Thyroid gland (tissue), 4 donors: ENCODE measurements around the gene TMEM98. TPM values are rescaled to one million over a fixed set of nuclear protein-coding genes. Genes with fewer than 3 reads are reported as not detected.

ENCODE experiments used
- DNase-seq, 2 donors: peaks; one replicate each; pipeline ENCODE4 v3.0.0-alpha.2; 2019
- H3K27ac ChIP-seq, 3 donors: fragments of 200-600 bp; sonication (generic); 1 replicate in 2 of 3; 2 replicates in 1 of 3; pipeline ENCODE4 v1.5.1; 2016 to 2019; ENCODE audit warnings: mild to moderate bottlenecking in 1 of 3, moderate library complexity in 1 of 3
- H3K27me3 ChIP-seq: fragments of 200-600 bp; sonication (generic); one replicate; pipeline ENCODE4 v1.5.1; 2019
- H3K36me3 ChIP-seq, 2 donors: fragments of 200-600 bp; sonication (generic); one replicate each; pipeline ENCODE4 v1.5.1; 2016 to 2019
- H3K4me1 ChIP-seq, 2 donors: fragments of 200-600 bp; sonication (generic); one replicate each; pipeline ENCODE4 v1.5.1; 2017 to 2019
- H3K4me3 ChIP-seq, 3 donors: fragments of 200-600 bp; sonication (generic); replicated peaks in 1 of 3; 1 replicate in 2 of 3; 2 replicates in 1 of 3; pipeline ENCODE4 v1.5.1; 2016; ENCODE audit warnings: mild to moderate bottlenecking in 1 of 3
- H3K9me3 ChIP-seq: fragments of 200-600 bp; sonication (generic); one replicate; pipeline ENCODE4 v1.5.1; 2017
- CTCF ChIP-seq, 6 experiments: fragments of 200-600 bp in 3 of 6; fragments of 450-650 bp in 3 of 6; sonication (generic) in 3 of 6; IDR thresholded peaks; one replicate each; pipeline ENCODE4 v1.5.1; 2016 to 2019; ENCODE audit warnings: antibody characterized with exemption in 6 of 6, mild to moderate bottlenecking in 2 of 6, inconsistent platforms in 1 of 6, moderate library complexity in 1 of 6
- POLR2A ChIP-seq, 2 donors: fragments of 450-650 bp; IDR thresholded peaks; one replicate each; pipeline ENCODE4 v1.6.1; 2017; ENCODE audit warnings: antibody characterized with exemption in 2 of 2, mild to moderate bottlenecking in 2 of 2, moderate library complexity in 1 of 2
- WGBS, 2 donors: methylation state at CpG; one replicate each; pipeline ENCODE4 v1.1.5; 2017; 5-methylcytosine and 5-hydroxymethylcytosine counted together
- intact Hi-C: fragments of 100-400 bp; cut with DNase I; formaldehyde crosslinking; loops from one replicate; pipeline ENCODE4 v1.15.1; 2023
- total RNA-seq, 4 donors: library from RNA; depleted of rRNA; stranded (reverse); fragments of >200 nt; gene quantifications; one replicate each; pipeline ENCODE4 v1.2.3, GENCODE V29; 2016

TMEM98 gene
- total RNA-seq, 4 donors from 2014 or later, result 57.0 to 121 (median 74.8) TPM

- 68 to 83% methylated on average over 3 of the region's 3 CpGs for WGBS, 2 donors
- H3K27ac ChIP-seq, result no peak overlapping the region
- intact Hi-C loops, result no loop called here
- H3K4me1 ChIP-seq, result no peaks in the 10 kb centered on the region
- H3K4me3 ChIP-seq, result no peak overlapping the region
- H3K36me3 ChIP-seq, result no peaks in the 10 kb centered on the region
- no peak for DNase-seq
- H3K27me3 ChIP-seq, result no peaks in the 10 kb centered on the region
- TF ChIP-seq CTCF (IDR thresholded peaks at IDR 0.05) (no peak), POLR2A (IDR thresholded peaks at IDR 0.05) (no peak)
- no peaks in the 10 kb centered on the region for H3K9me3 ChIP-seq
These were observed 60.6 kb downstream of the TMEM98 start for GRCh38 chr17:32988481-32989101.

- TF ChIP-seq POLR2A (IDR thresholded peaks at IDR 0.05) (no peak), CTCF (IDR thresholded peaks at IDR 0.05) (no peak)
- no peaks in the 10 kb centered on the region for H3K27me3 ChIP-seq
- no peaks in the 10 kb centered on the region for H3K9me3 ChIP-seq
- H3K27ac ChIP-seq, result no peak overlapping the region
- intact Hi-C loops, result no loop called here
- no peaks in the 10 kb centered on the region for H3K4me1 ChIP-seq
- no peaks in the 10 kb centered on the region for H3K36me3 ChIP-seq
- peak in 1 of 2 donors; percentile 5 for DNase-seq
- H3K4me3 ChIP-seq, result no peak overlapping the region
- WGBS, 2 donors, result 64 to 69% methylated on average over 13 of the region's 13 CpGs
These were observed 64.5 kb downstream of the TMEM98 start for GRCh38 chr17:32992321-32993033.

- Histone ChIP-seq H3K36me3 (no peaks in the 10 kb centered on the region), H3K27me3 (no peaks in the 10 kb centered on the region), H3K4me3 (no peak overlapping the region), H3K27ac (no peak overlapping the region), H3K4me1 (peaks cover 0 to 7% of the 10 kb centered on the region in 2 donors), H3K9me3 (no peaks in the 10 kb centered on the region)
- WGBS, 2 donors, result 73 to 79% methylated on average over 9 of the region's 9 CpGs
- DNase-seq, result no peak
- intact Hi-C loops, result no loop called here
- TF ChIP-seq POLR2A (IDR thresholded peaks at IDR 0.05), result no peak
- TF ChIP-seq CTCF (IDR thresholded peaks at IDR 0.05), result no peak
These were observed 66.0 kb downstream of the TMEM98 start for GRCh38 chr17:32993977-32994376.

Other genes with a start within 250 kb of the TMEM98 start
- 100 to 1,000 TPM in 2 of 4 donors, 10 to 100 TPM in 2; 91.9 to 143 (median 97.8) TPM for gene MYO1D, start 51.0 kb upstream of the TMEM98 start, total RNA-seq
- gene SPACA3, start 63.7 kb downstream of the TMEM98 start, total RNA-seq, result not detected